GM23248 (cell line): Measurements from ENCODE around the gene ZDHHC9. TPM values are rescaled to one million over a fixed set of nuclear protein-coding genes. Genes with fewer than 3 reads are reported as not detected.

Source experiments
- DNase-seq: peaks from one replicate; pipeline ENCODE4 v3.0.0-alpha.2; 2015
- H2AFZ ChIP-seq: fragments of 200-600 bp; sonication (generic); 2 replicates; pipeline ENCODE4 v1.6.1; 2016; ENCODE audit warnings: antibody characterized with exemption
- H3F3A ChIP-seq: fragments of 200-600 bp; sonication (generic); 2 replicates; pipeline ENCODE4 v1.6.1; 2016; ENCODE audit warnings: mild to moderate bottlenecking, antibody characterized with exemption, mixed run types; ENCODE audit not compliant: insufficient read depth
- H3K27ac ChIP-seq: fragments of 200-600 bp; sonication (generic); 2 replicates; pipeline ENCODE4 v1.5.1; 2016; ENCODE audit warnings: mild to moderate bottlenecking
- H3K27me3 ChIP-seq: fragments of 200-600 bp; sonication (generic); replicated peaks from 2 replicates; pipeline ENCODE4 v1.6.1; 2016; ENCODE audit warnings: mild to moderate bottlenecking; ENCODE audit not compliant: insufficient read depth
- H3K36me3 ChIP-seq: fragments of 200-600 bp; sonication (generic); 2 replicates; pipeline ENCODE4 v1.6.1; 2016; ENCODE audit warnings: low read depth, mild to moderate bottlenecking
- H3K4me1 ChIP-seq: fragments of 200-600 bp; sonication (generic); 2 replicates; pipeline ENCODE4 v1.6.1; 2016; ENCODE audit warnings: mild to moderate bottlenecking; ENCODE audit not compliant: insufficient read depth
- H3K4me2 ChIP-seq: fragments of 200-600 bp; sonication (generic); one replicate; pipeline ENCODE4 v1.6.1; 2016; ENCODE audit warnings: mild to moderate bottlenecking; ENCODE audit not compliant: unreplicated experiment
- H3K4me3 ChIP-seq: fragments of 200-600 bp; sonication (generic); 2 replicates; pipeline ENCODE4 v1.5.1; 2016; ENCODE audit warnings: mild to moderate bottlenecking
- H3K79me2 ChIP-seq: fragments of 200-600 bp; sonication (generic); 2 replicates; pipeline ENCODE4 v1.6.1; 2016; ENCODE audit warnings: mild to moderate bottlenecking; ENCODE audit not compliant: insufficient read depth
- H3K9ac ChIP-seq: fragments of 200-600 bp; sonication (generic); 2 replicates; pipeline ENCODE4 v1.6.1; 2016; ENCODE audit warnings: mild to moderate bottlenecking
- H3K9me2 ChIP-seq: fragments of 200-600 bp; sonication (generic); 2 replicates; pipeline ENCODE4 v1.6.1; 2016; ENCODE audit warnings: mixed run types, mild to moderate bottlenecking, moderate library complexity; ENCODE audit not compliant: insufficient read depth
- H3K9me3 ChIP-seq: fragments of 200-600 bp; sonication (generic); one replicate; pipeline ENCODE4 v1.6.1; 2017; ENCODE audit warnings: low read depth
- H4K20me1 ChIP-seq: fragments of 200-600 bp; sonication (generic); 2 replicates; pipeline ENCODE4 v1.6.0; 2016; ENCODE audit not compliant: insufficient read depth
- EZH2 ChIP-seq: fragments of 200-600 bp; sonication (generic); IDR thresholded peaks from 2 replicates; pipeline ENCODE4 v1.6.1; 2018; ENCODE audit warnings: antibody characterized with exemption, mild to moderate bottlenecking; ENCODE audit not compliant: insufficient read depth, poor library complexity, severe bottlenecking
- EZH2phosphoT487 ChIP-seq: fragments of 200-600 bp; sonication (generic); IDR thresholded peaks from 2 replicates; pipeline ENCODE4 v1.6.1; 2018; ENCODE audit warnings: antibody characterized with exemption, moderate library complexity, mild to moderate bottlenecking, low read depth; ENCODE audit not compliant: insufficient read depth
- WGBS, 2 experiments: methylation state at CpG; one replicate each; pipeline ENCODE4 v1.1.6; 2015 to 2017; ENCODE audit warnings: low lambda C conversion rate in 2 of 2, low coverage in 1 of 2; ENCODE audit errors: missing lambda C conversion rate in 2 of 2; 5-methylcytosine and 5-hydroxymethylcytosine counted together
- in situ Hi-C: fragments of 300-500 bp; cut with MboI; formaldehyde crosslinking; loops from 2 replicates; pipeline ENCODE4 v1.15.0; 2020
- polyA plus RNA-seq: library from polyadenylated mRNA; unstranded; fragments of >200 nt; fragmentation: Nextera tagmentation; extraction: Ambion mirVana; gene quantifications from 2 replicates; pipeline ENCODE4 v1.2.1, GENCODE V29; 2016
- total RNA-seq: library from RNA; depleted of rRNA; stranded (reverse); fragments of >200 nt; shearing (Covaris generic); gene quantifications from 2 replicates; pipeline ENCODE4 v1.2.3, GENCODE V29; 2014; rRNA removed

Gene ZDHHC9
- 27.5 and 33.5 TPM in 2 replicates for total RNA-seq
- polyA plus RNA-seq: 53.3 and 54.4 TPM in 2 replicates

DNA sequence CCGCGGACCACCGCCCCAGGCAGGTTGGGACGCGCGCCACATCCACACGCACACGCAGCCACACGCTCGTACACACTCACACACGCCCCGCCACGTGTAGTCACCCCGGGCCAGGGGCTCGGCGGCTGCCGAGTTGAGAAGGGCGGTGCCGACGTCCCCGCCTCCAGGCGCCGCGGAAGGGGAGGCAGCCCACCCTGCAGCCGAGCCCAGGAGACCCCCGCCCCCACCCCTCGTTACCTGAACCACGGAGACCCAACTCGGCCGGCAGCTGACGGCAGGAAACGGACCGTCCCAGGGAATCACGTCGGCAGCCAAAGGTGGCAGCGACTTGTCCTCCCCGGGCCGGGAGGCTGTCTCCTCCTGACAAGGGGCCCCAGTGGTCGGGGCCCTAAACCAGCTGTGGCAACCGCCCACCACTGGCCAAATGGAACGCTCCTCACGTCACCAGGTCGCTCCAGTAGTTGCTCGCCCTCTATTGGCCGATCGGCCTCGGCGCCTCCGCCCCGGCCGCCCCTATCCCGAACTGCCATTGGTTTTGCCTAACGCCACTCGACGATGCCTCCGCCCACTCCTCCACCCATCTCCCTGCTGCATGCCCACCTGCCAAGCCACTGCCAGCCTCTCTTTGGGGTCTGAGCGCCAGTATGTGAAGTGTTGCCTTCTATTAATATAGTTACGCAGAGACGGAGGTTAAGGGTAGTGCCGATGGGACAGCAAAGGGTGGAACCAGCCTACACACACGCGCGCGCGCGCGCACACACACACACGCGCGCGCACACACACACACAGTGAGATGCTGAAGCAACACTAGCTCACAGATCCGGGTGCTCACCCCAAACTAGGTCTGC lies at the start of gene ZDHHC9:
ZDHHC9 (minus strand) TSS at position 428 of the 848 bp plus-strand sequence. CDS start 1,941 bp downstream, outside the sequence.
- peaks cover 17% of the 10 kb centered on the region for H3K4me1 ChIP-seq
- H3K36me3 ChIP-seq: no peaks in the 10 kb centered on the region
- 0 to 3% methylated on average over 28 to 46 of the region's 72 CpGs for WGBS, 2 experiments
- no peak for TF ChIP-seq EZH2phosphoT487
- TF ChIP-seq EZH2: no peak
- in situ Hi-C loops: no loop called here
- 0 out of 2 replicates have a peak, but pooled peaks cover 9% of the 10 kb centered on the region for H3F3A ChIP-seq
- peak within 1 kb of the TSS; percentile 92 for H3K4me2 ChIP-seq
- peak within 1 kb of the TSS; percentile 91 for H3K27ac ChIP-seq
- peak within 1 kb of the TSS; percentile 97 for H3K9ac ChIP-seq
- no peaks in the 10 kb centered on the region for H3K9me2 ChIP-seq
- no peaks in the 10 kb centered on the region for H4K20me1 ChIP-seq
- no peaks in the 10 kb centered on the region for H3K27me3 ChIP-seq
- peak within 1 kb of the TSS; percentile 94 for H2AFZ ChIP-seq
- H3K4me3 ChIP-seq: peak within 1 kb of the TSS; percentile 93
- DNase-seq: peak; percentile 90
- peaks cover 37% of the 10 kb centered on the region for H3K79me2 ChIP-seq
- H3K9me3 ChIP-seq: no peaks in the 10 kb centered on the region

DNA sequence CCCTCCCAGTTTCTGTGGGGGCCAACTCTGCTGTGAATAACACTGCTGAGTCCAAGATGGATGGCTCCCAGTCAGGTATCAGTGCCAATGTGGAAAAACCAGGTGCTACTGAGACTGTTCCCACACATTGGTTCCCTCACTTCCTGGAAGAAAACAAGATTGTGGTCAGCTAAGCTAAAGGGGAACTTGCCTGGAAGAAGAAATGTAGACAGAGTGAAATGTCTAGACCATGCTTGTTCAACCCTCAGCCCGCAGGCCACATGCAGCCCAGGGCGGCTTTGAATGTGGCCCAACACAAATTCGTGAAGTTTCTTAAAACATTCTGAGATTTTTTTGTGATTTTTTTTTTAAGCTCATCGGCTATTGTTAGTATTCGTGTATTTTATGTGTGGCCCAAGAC lies 33.7 kb upstream of the ZDHHC9 start:
- no peaks in the 10 kb centered on the region for H3K79me2 ChIP-seq
- in situ Hi-C loops: no loop called here
- H4K20me1 ChIP-seq: no peaks in the 10 kb centered on the region
- H2AFZ ChIP-seq: no peak overlapping the region
- 88 to 90% methylated on average over 5 of the region's 5 CpGs for WGBS, 2 experiments
- no peaks in the 10 kb centered on the region for H3F3A ChIP-seq
- no peak overlapping the region for H3K27ac ChIP-seq
- DNase-seq: no peak
- no peak overlapping the region for H3K9ac ChIP-seq
- no peaks in the 10 kb centered on the region for H3K9me3 ChIP-seq
- no peaks in the 10 kb centered on the region for H3K9me2 ChIP-seq
- H3K4me2 ChIP-seq: peak overlapping the region; percentile 7
- H3K4me3 ChIP-seq: no peak overlapping the region
- H3K4me1 ChIP-seq: 0 out of 2 replicates have a peak, but pooled peaks cover 3% of the 10 kb centered on the region
- no peaks in the 10 kb centered on the region for H3K27me3 ChIP-seq
- no peaks in the 10 kb centered on the region for H3K36me3 ChIP-seq
- TF ChIP-seq EZH2 (no peak), EZH2phosphoT487 (no peak)

DNA sequence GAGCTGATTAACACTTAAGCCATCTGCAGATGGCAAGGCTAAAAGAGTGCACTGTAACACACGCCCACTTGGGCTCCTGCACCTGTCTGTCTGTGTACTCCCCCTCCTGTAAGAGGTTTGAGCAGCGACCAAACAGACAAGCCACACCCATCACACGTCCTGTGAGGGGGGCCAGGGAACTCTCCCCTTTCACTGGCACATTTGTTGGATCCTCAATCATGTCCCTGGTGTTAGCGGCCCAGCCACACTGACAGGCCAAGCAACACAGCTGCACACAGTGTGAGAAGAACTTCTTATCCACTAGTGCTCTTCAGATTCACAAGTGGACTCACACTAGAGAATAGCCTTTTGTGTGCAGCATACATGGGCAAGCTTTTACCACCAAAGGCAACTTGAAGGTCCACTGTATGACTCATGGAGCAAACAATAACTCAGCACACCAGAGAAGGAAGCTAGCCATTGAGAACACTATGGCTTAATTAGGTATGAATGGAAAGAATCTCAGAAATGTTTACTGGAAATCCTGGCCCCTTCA lies 33.2 kb upstream of the ZDHHC9 start:
- no peak overlapping the region for H3K27ac ChIP-seq
- H3K9me2 ChIP-seq: no peaks in the 10 kb centered on the region
- no peaks in the 10 kb centered on the region for H3K9me3 ChIP-seq
- in situ Hi-C loops: no loop called here
- H3K4me3 ChIP-seq: no peak overlapping the region
- no peak overlapping the region for H2AFZ ChIP-seq
- no peaks in the 10 kb centered on the region for H3F3A ChIP-seq
- no peaks in the 10 kb centered on the region for H4K20me1 ChIP-seq
- DNase-seq: peak; percentile 55
- H3K79me2 ChIP-seq: no peaks in the 10 kb centered on the region
- peak overlapping the region; percentile 7 for H3K4me2 ChIP-seq
- H3K4me1 ChIP-seq: 0 out of 2 replicates have a peak, but pooled peaks cover 3% of the 10 kb centered on the region
- no peaks in the 10 kb centered on the region for H3K36me3 ChIP-seq
- TF ChIP-seq EZH2: no peak
- TF ChIP-seq EZH2phosphoT487: no peak
- 90 to 100% methylated on average over 1 to 2 of the region's 4 CpGs for WGBS, 2 experiments
- H3K9ac ChIP-seq: no peak overlapping the region
- H3K27me3 ChIP-seq: no peaks in the 10 kb centered on the region

DNA sequence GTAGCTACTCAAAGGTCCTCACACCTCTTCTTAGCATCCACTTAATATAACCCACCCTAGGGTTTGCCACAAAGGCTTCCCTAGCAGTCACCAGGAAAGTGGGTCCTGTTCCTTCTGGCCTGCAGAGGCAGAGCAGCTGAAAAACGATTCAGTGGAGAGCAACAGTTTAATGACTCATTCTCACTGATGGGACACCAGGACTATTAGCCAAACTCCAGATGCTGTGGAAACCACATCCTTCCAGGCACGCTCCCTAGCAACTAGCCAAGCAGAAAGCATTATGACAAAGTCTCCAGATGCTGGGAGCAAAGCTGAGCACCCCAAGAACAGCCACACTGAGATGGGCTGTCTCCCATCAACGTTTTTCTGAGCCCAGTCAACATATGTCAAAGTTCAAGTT lies 32.0 kb upstream of the ZDHHC9 start:
- DNase-seq: peak; percentile 87
- H3K27me3 ChIP-seq: no peaks in the 10 kb centered on the region
- in situ Hi-C loops: no loop called here
- H3K4me2 ChIP-seq: no peak overlapping the region
- H3K9ac ChIP-seq: no peak overlapping the region
- 0 to 2% methylated on average over 3 of the region's 3 CpGs for WGBS, 2 experiments
- H4K20me1 ChIP-seq: no peaks in the 10 kb centered on the region
- H3F3A ChIP-seq: no peaks in the 10 kb centered on the region
- no peak overlapping the region for H3K4me3 ChIP-seq
- H3K36me3 ChIP-seq: no peaks in the 10 kb centered on the region
- TF ChIP-seq EZH2: no peak
- TF ChIP-seq EZH2phosphoT487: no peak
- peak overlapping the region; percentile 48 for H3K27ac ChIP-seq
- no peaks in the 10 kb centered on the region for H3K9me3 ChIP-seq
- 0 out of 2 replicates have a peak, but pooled peaks cover 3% of the 10 kb centered on the region for H3K4me1 ChIP-seq
- no peaks in the 10 kb centered on the region for H3K9me2 ChIP-seq
- H2AFZ ChIP-seq: no peak overlapping the region
- H3K79me2 ChIP-seq: no peaks in the 10 kb centered on the region
